Keratinocyte (primary cell): ENCODE results near the gene F12.

Experiments used
- CTCF ChIP-seq, 3 experiments: IDR thresholded peaks in 1 of 3; conservative IDR thresholded peaks in 1 of 3; optimal IDR thresholded peaks in 1 of 3; 2 replicates in 2 of 3; 3 replicates in 1 of 3; pipeline versions ENCODE3 to v1.5.1; 2011; ENCODE audit warnings: low read length in 3 of 3, mild to moderate bottlenecking in 3 of 3, moderate library complexity in 2 of 3, control low read depth in 1 of 3, inconsistent platforms in 1 of 3; ENCODE audit not compliant: insufficient read depth in 2 of 3; ENCODE audit errors: extremely low read depth in 1 of 3
- EZH2 ChIP-seq: IDR thresholded peaks from one replicate; pipeline ENCODE4 v1.6.1; 2012; ENCODE audit warnings: inconsistent platforms, mild to moderate bottlenecking, low read length, moderate library complexity

GRCh38 chr5:177412603-177413233, 3.4 kb upstream of the F12 start:
- TF ChIP-seq CTCF (optimal IDR thresholded peaks at IDR 0.05 in 1 of 3, IDR thresholded peaks at IDR 0.05 in 1 of 3, conservative IDR thresholded peaks at IDR 0.05 in 1 of 3; ENCODE audit: extremely low read depth in 1 of 3, insufficient read depth in 2 of 3, low read length in 3 of 3) (no peak), EZH2 (no peak)
